ENCODE results near the gene CSGALNACT2.

DNA sequence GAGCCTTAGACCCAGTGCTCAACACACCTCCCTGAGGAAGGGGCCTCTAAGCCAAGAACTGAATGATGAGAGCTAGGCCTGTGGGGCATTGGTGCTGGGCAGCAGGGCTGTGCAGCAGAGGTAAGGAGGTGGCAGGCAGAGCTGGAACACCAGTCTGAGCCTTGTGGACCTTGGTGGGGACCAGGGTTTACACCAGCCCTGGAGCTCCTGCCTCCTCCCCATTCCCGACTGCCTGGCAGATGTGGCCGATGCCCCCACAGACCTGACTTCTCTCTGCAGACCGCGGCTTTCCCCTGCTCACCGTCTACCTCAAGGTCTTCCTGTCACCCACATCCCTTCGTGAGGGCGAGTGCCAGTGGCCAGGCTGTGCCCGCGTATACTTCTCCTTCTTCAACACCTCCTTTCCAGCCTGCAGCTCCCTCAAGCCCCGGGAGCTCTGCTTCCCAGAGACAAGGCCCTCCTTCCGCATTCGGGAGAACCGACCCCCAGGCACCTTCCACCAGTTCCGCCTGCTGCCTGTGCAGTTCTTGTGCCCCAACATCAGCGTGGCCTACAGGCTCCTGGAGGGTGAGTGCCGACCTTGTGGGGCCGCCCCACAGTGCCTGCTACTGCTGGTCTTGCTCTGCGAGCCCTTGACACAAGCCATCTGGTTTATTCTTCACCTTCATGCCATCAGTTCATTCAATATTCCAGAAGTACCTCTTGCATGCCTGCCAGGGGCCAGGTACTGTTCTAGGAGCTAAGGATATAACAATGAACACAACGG is 36.0 kb upstream of the CSGALNACT2 start:
- TF ChIP-seq CTCF (IDR thresholded peaks at IDR 0.05; ENCODE audit: borderline replicate concordance, extremely low read depth, low read length, poor library complexity, severe bottlenecking) (no peak), EZH2 (IDR thresholded peaks at IDR 0.05; ENCODE audit: borderline replicate concordance, low read depth, low read length, severe bottlenecking) (no peak)

Measured in DND-41 (cell line).